ENCODE measurements around the gene HDAC7. TPM values are rescaled to one million over a fixed set of nuclear protein-coding genes. Genes with fewer than 3 reads are reported as not detected.
A peak's percentile ranks its signal among the peaks of the same experiment; 100 is the strongest.

The HDAC7 gene
- polyA plus RNA-seq, 4 donors: 76.1 to 96.1 (median 81.7) TPM

- DNase-seq (ENCODE audit: low read depth in 4 of 4, low spot score in 3 of 4): no peak
These were observed 35.6 kb downstream of the HDAC7 start for GRCh38 chr12:47783821-47784819.

DNA sequence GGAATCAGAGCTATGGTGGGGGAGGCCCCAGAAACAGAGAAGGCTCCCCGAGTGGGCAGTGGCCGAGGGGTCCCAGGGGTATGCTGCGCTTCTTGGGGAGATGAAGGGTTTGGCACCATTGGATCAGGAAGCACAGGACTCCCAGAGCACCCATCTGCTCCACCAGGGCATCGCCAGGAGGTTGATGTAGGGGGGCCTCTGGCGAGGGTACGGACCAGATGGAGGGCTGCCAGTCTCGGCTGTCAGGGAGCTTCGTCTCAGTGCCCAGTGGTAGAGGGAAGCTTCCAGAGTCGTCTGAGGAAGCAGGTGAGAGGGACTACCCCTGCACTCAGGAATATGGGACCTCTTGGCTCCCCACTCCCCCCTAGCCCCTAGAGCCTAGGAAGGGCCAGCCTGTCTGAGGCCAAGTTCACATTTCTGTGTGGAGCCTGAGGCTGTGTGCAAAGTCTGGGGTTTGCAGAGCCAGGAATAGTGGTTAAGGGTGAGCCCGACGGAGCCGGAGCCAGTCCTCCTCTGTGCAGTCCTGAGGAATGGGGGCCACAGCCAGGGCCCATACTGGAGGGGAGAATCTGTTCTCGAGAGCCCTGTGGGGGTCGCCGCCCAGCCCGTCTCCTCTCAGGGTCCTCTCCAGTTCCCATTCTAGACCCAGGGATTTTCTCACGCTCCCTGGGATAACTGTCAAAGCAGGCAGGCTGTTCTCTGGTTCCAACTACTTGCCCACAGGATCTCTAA is 36.5 kb downstream of the HDAC7 start:
- DNase-seq (ENCODE audit: low read depth in 4 of 4, low spot score in 3 of 4): no peak

- no peak for DNase-seq (ENCODE audit: low read depth in 4 of 4, low spot score in 3 of 4)
These were observed 37.3 kb downstream of the HDAC7 start for GRCh38 chr12:47782372-47782770.

- DNase-seq (ENCODE audit: low read depth in 4 of 4, low spot score in 3 of 4): no peak
These were observed 38.0 kb downstream of the HDAC7 start for GRCh38 chr12:47781479-47782371.

- no peak for DNase-seq (ENCODE audit: low read depth in 4 of 4, low spot score in 3 of 4)
These were observed 39.7 kb downstream of the HDAC7 start for GRCh38 chr12:47779943-47780504.

- peak; percentile 57 to 80 (median 74) for DNase-seq (ENCODE audit: low read depth in 4 of 4, low spot score in 3 of 4)
These were observed 40.3 kb downstream of the HDAC7 start for GRCh38 chr12:47779301-47779942.

GRCh38 chr12:47778881-47779280 is 40.8 kb downstream of the HDAC7 start:
- DNase-seq (ENCODE audit: low read depth in 4 of 4, low spot score in 3 of 4): no peak

DNA sequence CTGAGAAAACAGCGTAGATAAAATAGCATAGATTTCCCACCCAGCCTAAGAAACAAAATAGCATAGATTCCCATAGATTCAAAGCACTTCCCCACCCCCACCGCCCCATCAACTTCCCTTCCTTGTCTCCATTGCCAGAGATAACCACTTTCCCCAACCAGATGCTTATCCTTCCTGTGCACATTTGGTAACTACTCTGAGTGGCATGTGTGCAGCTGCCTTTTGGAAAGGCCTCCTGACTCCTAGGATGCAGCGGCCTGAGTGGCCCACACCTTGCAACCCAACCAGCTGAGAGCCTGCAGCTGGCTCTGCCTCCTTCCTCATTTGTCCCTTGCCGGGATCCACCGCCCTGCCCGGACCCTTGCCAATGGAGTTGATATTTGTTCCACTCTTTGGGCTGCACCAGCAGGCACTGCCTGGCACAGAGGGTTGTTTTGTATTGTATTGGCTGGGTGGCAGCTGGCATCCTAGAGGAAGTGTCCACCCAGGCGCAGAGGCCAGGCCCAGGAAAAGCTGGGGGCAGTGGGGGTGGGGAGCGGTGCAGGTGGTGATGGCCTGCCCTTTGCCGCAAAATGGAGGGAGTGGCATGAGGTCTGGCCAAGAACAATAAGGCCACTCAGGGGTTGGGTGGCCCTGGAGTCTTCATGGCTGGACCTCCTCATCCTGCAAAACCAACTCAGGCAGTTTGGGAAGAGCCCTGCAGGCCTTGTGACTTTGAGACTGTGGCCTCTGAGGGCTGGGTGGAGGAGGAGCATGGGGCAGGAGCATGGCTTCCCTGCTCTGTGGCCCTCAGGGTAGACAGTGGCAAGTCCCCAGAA is 41.8 kb downstream of the HDAC7 start:
- no peak for DNase-seq (ENCODE audit: low read depth in 4 of 4, low spot score in 3 of 4)

GRCh38 chr12:47777151-47777550 is 42.6 kb downstream of the HDAC7 start:
- no peak for DNase-seq (ENCODE audit: low read depth in 4 of 4, low spot score in 3 of 4)

DNA sequence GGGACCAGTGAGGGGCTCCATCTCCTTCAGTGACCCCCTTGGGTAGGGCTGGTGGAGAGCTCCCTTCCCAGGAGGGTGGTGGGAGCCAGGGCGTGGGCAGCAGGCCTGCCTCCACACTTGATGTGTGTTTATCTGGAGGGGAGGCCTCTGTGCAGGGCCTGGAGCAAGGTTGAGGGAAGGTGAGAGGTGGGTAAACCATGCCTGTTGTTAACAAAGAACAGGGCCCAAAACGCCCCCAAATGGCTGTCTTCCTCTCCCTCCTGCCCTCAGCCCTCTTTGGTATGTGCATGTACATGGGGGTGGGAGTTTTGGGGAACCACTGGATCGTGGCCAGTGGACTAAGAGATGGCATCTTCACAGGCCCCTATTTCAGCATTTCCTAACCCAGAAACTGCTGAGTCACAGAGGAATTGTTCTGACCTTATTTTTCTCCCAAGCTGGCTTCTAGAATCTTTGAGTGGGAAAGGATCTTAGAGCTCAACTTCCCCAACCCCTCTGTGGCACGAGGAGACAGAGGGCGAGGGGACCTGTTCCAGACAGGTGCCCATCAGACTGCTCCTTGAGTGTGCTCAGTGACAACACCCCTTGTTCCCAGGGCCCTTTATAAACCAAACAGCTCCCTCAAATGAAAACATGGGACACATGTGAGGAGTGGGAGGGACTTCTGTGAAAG is 43.1 kb downstream of the HDAC7 start:
- DNase-seq (ENCODE audit: low read depth in 4 of 4, low spot score in 3 of 4): no peak

DNA sequence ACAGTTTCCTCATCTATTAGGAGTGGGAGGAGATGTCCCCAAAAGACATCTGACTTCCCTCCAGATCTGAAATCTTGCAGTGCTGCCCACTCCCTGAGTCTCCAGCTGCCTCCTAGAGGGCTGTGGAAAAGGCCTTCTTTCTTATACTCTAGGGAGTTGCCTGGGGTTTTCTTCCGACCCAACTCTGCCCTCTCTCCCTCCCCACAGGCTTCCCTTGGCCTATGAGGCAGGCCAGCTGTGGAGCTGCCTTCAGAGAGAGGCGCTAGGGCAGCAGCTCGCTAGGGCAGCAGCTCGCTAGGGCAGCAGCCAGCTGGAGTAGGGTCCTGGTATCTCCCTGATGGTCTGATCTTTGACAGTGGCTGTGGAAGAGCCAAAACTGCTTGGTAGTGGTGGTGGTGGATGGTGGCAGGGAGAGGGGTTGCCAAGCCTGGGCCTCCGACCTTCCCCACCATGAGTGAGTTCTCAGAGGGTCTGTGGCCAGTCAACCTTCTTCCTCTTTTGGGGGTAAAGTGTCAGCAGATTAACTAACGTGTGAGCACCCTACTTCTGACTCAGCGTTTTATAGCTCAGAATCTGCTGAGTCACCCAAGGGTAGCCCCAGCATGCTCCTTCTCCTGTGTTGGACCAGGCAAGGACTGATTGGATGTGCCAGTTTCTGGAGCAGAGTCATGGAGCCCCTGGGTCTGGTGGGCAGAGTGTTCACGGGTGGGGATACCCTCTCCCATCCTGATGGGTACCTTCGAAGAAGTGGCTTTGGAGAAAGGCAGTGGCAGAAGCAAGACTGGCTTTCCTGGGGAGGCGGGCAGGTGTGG is 44.4 kb downstream of the HDAC7 start:
- no peak for DNase-seq (ENCODE audit: low read depth in 4 of 4, low spot score in 3 of 4)

DNA sequence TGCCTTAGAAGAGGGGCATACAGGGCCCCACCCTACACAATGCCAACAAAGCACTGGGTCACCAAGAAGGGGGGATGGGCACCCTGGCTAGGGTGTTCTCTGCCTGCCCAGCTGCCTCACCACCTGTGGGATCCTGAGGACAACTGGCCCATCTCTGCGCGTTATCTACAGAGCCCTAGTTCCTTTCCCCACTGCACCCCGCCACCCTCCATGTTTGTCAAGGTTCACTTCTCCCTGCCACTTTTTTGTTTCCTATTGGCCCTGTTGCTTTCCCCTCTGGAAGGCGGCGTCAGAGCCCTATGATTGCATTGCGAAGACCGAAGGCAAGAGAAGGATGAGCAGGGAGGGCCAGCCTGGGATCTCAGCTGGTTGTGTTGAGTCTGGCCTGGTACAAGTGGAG is 45.0 kb downstream of the HDAC7 start:
- no peak for DNase-seq (ENCODE audit: low read depth in 4 of 4, low spot score in 3 of 4)

GRCh38 chr12:47773858-47774580 is 45.7 kb downstream of the HDAC7 start:
- no peak for DNase-seq (ENCODE audit: low read depth in 4 of 4, low spot score in 3 of 4)

DNA sequence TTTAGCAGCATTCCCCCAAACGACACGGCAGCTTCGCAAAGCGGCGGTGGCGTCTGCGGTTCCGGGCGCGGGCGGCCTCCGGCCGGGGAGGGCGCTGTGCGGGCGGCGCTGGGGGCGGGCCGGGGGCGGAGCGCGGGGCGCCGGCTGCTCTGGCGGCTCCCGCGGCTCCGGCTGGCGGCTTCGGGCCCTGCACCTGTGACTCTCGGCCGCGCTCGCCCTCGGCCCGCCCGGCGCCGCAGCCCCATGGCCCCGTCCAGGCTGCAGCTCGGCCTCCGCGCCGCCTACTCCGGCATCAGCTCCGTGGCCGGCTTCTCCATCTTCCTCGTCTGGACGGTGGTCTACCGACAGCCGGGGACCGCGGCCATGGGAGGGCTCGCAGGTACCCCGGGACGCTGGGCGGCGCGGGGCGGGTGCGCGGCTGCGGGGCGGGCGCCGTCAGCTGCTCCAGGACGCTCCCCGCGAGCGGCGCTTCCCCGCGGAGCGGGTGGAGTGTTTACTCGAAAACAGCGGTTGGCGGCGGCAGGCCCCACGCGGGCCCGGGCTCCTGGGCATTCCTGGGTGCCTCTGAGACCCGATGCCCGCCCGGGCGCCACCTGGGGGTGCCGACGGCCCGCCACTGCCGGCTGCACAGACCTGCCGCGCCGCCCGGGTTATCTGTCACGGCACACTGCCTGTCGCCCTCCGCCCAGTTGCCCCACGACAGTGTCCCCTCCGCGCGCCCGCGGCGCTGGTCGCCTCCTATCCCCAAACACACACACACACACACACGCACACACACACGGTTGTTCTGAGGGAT is 46.4 kb downstream of the HDAC7 start, which contains the start of gene SLC48A1:
SLC48A1 (plus strand) TSS at position 177 of the 796 bp plus-strand sequence; CDS start at position 244, 67 bp downstream.
- no peak for DNase-seq (ENCODE audit: low read depth in 4 of 4, low spot score in 3 of 4)

GRCh38 chr12:47772738-47773061 is 47.0 kb downstream of the HDAC7 start:
- no peak for DNase-seq (ENCODE audit: low read depth in 4 of 4, low spot score in 3 of 4)

DNA sequence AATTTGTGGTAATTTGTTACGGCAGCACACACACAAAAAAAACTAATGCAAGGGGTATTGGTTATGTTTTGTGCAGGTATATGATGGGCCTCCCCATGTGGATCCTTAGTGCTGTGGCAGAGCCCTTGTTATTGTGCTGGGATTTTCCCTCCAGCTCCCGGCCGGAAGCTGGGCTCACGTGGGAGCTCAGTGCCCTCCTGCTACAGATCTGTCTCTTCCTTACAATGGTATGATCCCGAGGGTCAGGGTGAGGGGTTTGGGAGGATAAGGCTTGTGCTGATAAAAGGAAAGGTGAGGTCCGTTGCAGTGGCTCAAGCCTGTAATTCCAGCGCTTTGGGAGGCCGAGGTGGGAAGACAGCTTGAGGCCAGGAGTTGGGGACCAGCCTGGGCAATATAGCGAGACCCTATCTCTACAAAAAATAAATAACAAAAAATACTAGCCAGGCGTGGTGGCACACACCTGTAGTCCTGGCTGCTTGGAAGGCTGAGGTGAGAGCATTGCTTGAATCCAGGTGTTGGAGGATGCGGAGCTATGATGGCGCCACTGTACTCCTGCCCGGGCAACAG is 47.5 kb downstream of the HDAC7 start:
- no peak for DNase-seq (ENCODE audit: low read depth in 4 of 4, low spot score in 3 of 4)
